Activated B cell treated with CpG ODN at 0.5 μM for 24 hours (primary cell): Measurements from ENCODE around the gene PAPSS2. TPM values are rescaled to one million over a fixed set of nuclear protein-coding genes. Genes with fewer than 3 reads are reported as not detected.
"Not testable (repeated sequence)": the region's sequence is repeated elsewhere in the genome, so short reads cannot be mapped to it uniquely, and the experiment has no call there.

Source experiments
- ATAC-seq: fragments of 200-7000 bp; cut with Tn5 transposase; one replicate; pipeline ENCODE4 v1.10.0; 2021; ENCODE audit warnings: low read depth, mild to moderate bottlenecking, moderate library complexity
- CTCF ChIA-PET: fragments of 350-600 bp; sonication (Branson Sonifier 250); formaldehyde crosslinking; loops from one replicate; lab custom pipeline; 2021; ENCODE audit warnings: antibody characterized with exemption; lab: Charles Lee
- POLR2A ChIA-PET: fragments of 350-600 bp; sonication (Branson Sonifier 250); formaldehyde crosslinking; loops from one replicate; lab custom pipeline; 2021; ENCODE audit warnings: antibody characterized with exemption; lab: Charles Lee
- DNase-seq: peaks from one replicate; pipeline ENCODE4 v3.0.0; 2022
- H3K27ac Mint-ChIP-seq: one replicate; pipeline ENCODE4 v1.8.0; 2020; ENCODE audit warnings: mixed read lengths
- H3K27me3 Mint-ChIP-seq: one replicate; pipeline ENCODE4 v1.8.0; 2021; ENCODE audit warnings: mixed read lengths
- H3K36me3 Mint-ChIP-seq: one replicate; pipeline ENCODE4 v1.8.0; 2021; ENCODE audit warnings: low read depth, mixed read lengths
- H3K4me1 Mint-ChIP-seq: one replicate; pipeline ENCODE4 v1.8.0; 2021; ENCODE audit warnings: mixed read lengths
- H3K4me3 Mint-ChIP-seq: one replicate; pipeline ENCODE4 v1.8.0; 2020; ENCODE audit warnings: mild to moderate bottlenecking, mixed read lengths
- H3K9me3 Mint-ChIP-seq: one replicate; pipeline ENCODE4 v1.8.0; 2020; ENCODE audit warnings: mixed read lengths
- CTCF ChIP-seq: fragments of 200-600 bp; IDR thresholded peaks from one replicate; pipeline ENCODE4 v1.8.0; 2022; ENCODE audit warnings: antibody characterized with exemption, mild to moderate bottlenecking
- intact Hi-C: fragments of 100-400 bp; cut with micrococcal nuclease; formaldehyde crosslinking; loops from one replicate; pipeline ENCODE4 v1.15.1; 2024
- total RNA-seq: library from RNA; stranded (reverse); gene quantifications from 2 replicates; pipeline ENCODE4 v1.2.3, GENCODE V29; 2022

The PAPSS2 gene
- total RNA-seq, 1 donor from 2014 or later, result not detected

- no peak for DNase-seq
- ChIA-PET POLR2A (no interaction called here), CTCF (no interaction called here)
- H3K27me3 Mint-ChIP-seq, result peaks cover 12% of the 10 kb centered on the region
- no peak overlapping the region for H3K27ac Mint-ChIP-seq
- no peak for ATAC-seq
- H3K36me3 Mint-ChIP-seq, result no peaks in the 10 kb centered on the region
- no peaks in the 10 kb centered on the region for H3K4me1 Mint-ChIP-seq
- no peak overlapping the region for H3K4me3 Mint-ChIP-seq
- intact Hi-C loops, result no loop called here
- no peaks in the 10 kb centered on the region for H3K9me3 Mint-ChIP-seq
- TF ChIP-seq CTCF, result no peak
Observed at GRCh38 chr10:87617503-87617902, 42.2 kb upstream of the PAPSS2 start.

- POLR2A ChIA-PET, result no interaction called here
- no peak overlapping the region for H3K27ac Mint-ChIP-seq
- H3K4me3 Mint-ChIP-seq, result no peak overlapping the region
- H3K4me1 Mint-ChIP-seq, result no peaks in the 10 kb centered on the region
- peaks cover 12% of the 10 kb centered on the region for H3K27me3 Mint-ChIP-seq
- ATAC-seq, result no peak
- H3K9me3 Mint-ChIP-seq, result no peaks in the 10 kb centered on the region
- H3K36me3 Mint-ChIP-seq, result no peaks in the 10 kb centered on the region
- CTCF ChIA-PET, result no interaction called here
- DNase-seq, result no peak
- intact Hi-C loops, result no loop called here
- no peak for TF ChIP-seq CTCF
Observed at GRCh38 chr10:87618566-87619423, 40.9 kb upstream of the PAPSS2 start.

- peaks cover 15% of the 10 kb centered on the region for H3K27me3 Mint-ChIP-seq
- CTCF ChIA-PET, result no interaction called here
Observed at GRCh38 chr10:87619705-87620104, 40.0 kb upstream of the PAPSS2 start.

GRCh38 chr10:87621440-87621839 is 38.2 kb upstream of the PAPSS2 start:
- H3K36me3 Mint-ChIP-seq, DNase-seq, H3K9me3 Mint-ChIP-seq, CTCF ChIA-PET, H3K4me3 Mint-ChIP-seq, intact Hi-C loops, H3K27ac Mint-ChIP-seq, H3K4me1 Mint-ChIP-seq, ATAC-seq, POLR2A ChIA-PET: not testable (repeated sequence)
- H3K27me3 Mint-ChIP-seq, result peaks cover 15% of the 10 kb centered on the region

More at GRCh38 chr10:87619705-87620104, 40.0 kb upstream of the PAPSS2 start:
- H3K4me3 Mint-ChIP-seq, result no peak overlapping the region
- intact Hi-C loops, result no loop called here
- ATAC-seq, result no peak
- no peak overlapping the region for H3K27ac Mint-ChIP-seq
- H3K36me3 Mint-ChIP-seq, result no peaks in the 10 kb centered on the region
- no peak for TF ChIP-seq CTCF
- H3K9me3 Mint-ChIP-seq, result no peaks in the 10 kb centered on the region
- DNase-seq, result no peak
- POLR2A ChIA-PET, result no interaction called here
- no peaks in the 10 kb centered on the region for H3K4me1 Mint-ChIP-seq

GRCh38 chr10:87622314-87623004 is 37.2 kb upstream of the PAPSS2 start:
- intact Hi-C loops, result no loop called here
- Mint-ChIP-seq H3K27ac (no peak overlapping the region), H3K9me3 (no peaks in the 10 kb centered on the region), H3K4me3 (no peak overlapping the region), H3K36me3 (no peaks in the 10 kb centered on the region), H3K4me1 (no peaks in the 10 kb centered on the region), H3K27me3 (peaks cover 15% of the 10 kb centered on the region)
- no peak for DNase-seq
- ChIA-PET CTCF (no interaction called here), POLR2A (no interaction called here)
- no peak for ATAC-seq
- TF ChIP-seq CTCF, result no peak
